Suprapubic skin (tissue), 4 donors: ENCODE data around the gene THRB.

Experiments used
- EP300 ChIP-seq: sonication (generic); formaldehyde crosslinking; IDR thresholded peaks from one replicate; pipeline ENCODE4 v1.6.1; 2017; ENCODE audit warnings: antibody characterized with exemption
- POLR2A ChIP-seq, 2 donors: fragments of 450-650 bp; IDR thresholded peaks; one replicate each; pipeline ENCODE4 v1.6.1; 2017; ENCODE audit warnings: antibody characterized with exemption in 2 of 2, mild to moderate bottlenecking in 2 of 2, moderate library complexity in 2 of 2
- POLR2AphosphoS5 ChIP-seq, 3 donors: sonication (generic); formaldehyde crosslinking; IDR thresholded peaks; one replicate each; pipeline ENCODE4 v1.6.1; 2017; ENCODE audit warnings: antibody characterized with exemption in 3 of 3
- TF ChIP-seq, protein P1 (sequence below), 2 donors: fragments of 200-600 bp in 1 of 2; fragments of 450-650 bp in 1 of 2; sonication (generic) in 1 of 2; IDR thresholded peaks; one replicate each; pipeline ENCODE4 v1.5.1; 2016 to 2019; ENCODE audit warnings: antibody characterized with exemption in 2 of 2, mild to moderate bottlenecking in 1 of 2, moderate library complexity in 1 of 2

DNA sequence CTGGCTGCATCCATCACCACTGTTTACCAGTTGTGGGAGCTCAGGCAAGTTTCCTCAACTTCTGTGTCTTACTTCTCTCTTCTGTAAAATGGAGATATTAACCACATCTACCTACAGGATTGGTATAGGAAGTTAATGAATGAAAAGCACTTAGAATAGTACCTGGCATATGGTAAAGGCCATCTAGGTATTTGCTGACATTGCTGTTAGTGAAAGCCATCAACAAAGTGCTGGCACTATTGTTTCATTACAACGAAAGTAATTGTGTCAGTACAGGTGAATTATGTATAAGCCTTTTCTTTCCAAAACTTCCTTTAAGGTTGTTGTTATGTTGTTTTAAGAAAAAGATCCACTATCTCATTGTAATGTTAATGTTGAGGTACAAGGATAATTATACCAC lies 352.5 kb downstream of the THRB start:
- TF ChIP-seq, protein P1, sequence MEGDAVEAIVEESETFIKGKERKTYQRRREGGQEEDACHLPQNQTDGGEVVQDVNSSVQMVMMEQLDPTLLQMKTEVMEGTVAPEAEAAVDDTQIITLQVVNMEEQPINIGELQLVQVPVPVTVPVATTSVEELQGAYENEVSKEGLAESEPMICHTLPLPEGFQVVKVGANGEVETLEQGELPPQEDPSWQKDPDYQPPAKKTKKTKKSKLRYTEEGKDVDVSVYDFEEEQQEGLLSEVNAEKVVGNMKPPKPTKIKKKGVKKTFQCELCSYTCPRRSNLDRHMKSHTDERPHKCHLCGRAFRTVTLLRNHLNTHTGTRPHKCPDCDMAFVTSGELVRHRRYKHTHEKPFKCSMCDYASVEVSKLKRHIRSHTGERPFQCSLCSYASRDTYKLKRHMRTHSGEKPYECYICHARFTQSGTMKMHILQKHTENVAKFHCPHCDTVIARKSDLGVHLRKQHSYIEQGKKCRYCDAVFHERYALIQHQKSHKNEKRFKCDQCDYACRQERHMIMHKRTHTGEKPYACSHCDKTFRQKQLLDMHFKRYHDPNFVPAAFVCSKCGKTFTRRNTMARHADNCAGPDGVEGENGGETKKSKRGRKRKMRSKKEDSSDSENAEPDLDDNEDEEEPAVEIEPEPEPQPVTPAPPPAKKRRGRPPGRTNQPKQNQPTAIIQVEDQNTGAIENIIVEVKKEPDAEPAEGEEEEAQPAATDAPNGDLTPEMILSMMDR (IDR thresholded peaks at IDR 0.05) = no peak
- no peak for TF ChIP-seq POLR2A (IDR thresholded peaks at IDR 0.05)
- TF ChIP-seq EP300 = no peak
- TF ChIP-seq POLR2AphosphoS5 (IDR thresholded peaks at IDR 0.05) = no peak
